NOMO-1 treated with DMSO at 0.1 percent for 48 hours (cell line): ENCODE results near the gene SHMT2.

Experiments
- DNase-seq: peaks from one replicate; lab custom pipeline; 2025; ENCODE audit not compliant: unreplicated experiment; lab: John Stamatoyannopoulos, UW

Gene SHMT2

DNA sequence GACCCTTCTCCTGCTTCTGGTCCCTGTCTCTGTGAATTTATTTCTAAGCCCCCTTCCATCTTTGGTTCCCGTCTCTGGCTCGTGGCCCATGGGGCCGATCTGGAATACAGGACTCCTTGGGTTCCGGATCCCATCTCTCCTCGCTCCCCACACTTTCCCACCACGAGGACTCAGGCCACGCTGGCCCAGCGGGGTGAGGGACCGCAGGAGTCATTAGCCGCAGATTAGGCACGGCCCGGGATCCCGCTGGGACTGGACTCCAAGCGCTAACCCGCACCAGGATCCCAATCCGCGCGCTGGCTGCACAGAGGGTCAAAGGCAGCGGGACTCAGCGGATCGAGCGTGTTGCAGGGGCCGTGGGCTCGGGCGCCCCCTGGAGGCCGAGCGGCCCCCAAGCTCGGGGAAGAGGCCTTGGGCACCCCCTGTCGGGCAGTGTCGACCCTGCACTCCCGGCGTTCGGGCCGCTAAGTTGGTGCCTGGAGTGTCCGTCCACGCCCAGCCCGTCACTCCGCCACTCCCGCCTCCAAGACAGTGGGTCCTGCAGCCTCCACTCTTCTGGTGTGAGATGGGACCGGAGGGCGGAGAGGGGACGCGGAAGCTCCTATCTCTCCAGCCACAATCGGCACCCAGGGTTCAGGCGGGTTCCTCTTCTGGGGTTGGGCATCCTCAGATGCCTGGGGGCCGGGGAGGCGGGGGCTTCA lies 9.5 kb downstream of the SHMT2 start:
- peak; percentile 71 for DNase-seq

- DNase-seq, result no peak
Observed at GRCh38 chr12:57239587-57240065, 10.1 kb downstream of the SHMT2 start.

DNA sequence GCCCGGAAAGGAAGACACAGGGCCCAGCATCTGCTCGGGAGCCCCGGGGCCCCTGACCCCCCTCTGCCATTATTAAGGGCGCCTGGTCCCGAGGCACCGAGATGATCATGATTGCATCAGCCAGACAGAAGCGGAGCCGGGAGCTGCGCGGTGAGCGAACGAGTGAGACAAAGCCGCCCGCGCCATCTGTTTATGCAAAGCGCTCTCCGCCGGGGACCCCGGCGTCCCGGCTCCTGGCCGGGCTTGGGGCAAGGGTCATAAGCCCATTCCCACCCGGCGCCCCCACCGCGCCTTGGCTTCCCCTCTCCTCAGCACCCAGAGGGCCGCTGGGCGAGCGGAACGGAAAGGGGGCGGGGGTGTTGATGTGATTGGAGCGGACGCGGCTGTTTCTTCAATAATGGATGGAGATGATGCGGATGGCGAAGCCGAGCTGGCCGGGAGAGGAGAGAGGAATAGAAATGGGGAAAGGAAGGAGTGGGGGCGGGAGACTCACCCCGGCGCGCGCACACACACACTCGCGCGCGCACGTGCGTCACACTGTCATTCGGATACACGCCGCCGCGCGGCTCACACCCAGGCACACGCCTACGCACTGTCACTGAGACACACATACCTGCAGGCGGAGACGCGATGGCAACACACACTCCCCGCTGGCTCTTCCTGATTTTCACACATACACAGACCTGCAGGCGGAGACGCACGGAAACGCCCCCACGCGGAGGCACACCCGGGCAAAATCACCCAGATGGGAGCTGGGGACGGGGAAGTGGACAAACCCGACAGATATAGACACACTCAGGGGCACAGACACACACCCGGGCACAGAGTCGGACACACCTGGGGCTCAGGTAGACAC lies 10.8 kb downstream of the SHMT2 start:
- peak; percentile 15 for DNase-seq

DNA sequence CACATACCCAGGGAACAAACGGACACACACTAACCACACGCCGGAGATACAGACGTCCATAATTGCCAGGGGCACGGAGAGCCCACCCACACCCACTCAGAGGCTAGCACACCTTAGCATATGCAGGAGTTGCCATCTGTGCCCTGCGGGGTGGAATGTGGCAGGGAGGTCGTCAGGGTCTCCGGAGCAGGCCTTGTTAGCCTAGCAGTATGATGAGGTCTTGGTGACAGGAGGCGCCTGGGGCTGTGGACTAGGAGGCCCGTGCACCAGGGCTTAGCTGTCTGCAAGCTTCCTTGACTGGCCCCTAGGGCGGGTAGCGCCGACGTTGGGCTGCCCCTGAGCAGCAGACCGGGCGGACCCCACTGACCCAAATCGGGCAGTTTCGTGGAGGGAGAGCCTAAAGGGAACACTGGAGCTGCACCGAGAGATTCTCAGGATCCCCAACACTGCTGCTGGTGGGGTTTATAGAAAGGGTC lies 11.5 kb downstream of the SHMT2 start:
- DNase-seq, result no peak

DNA sequence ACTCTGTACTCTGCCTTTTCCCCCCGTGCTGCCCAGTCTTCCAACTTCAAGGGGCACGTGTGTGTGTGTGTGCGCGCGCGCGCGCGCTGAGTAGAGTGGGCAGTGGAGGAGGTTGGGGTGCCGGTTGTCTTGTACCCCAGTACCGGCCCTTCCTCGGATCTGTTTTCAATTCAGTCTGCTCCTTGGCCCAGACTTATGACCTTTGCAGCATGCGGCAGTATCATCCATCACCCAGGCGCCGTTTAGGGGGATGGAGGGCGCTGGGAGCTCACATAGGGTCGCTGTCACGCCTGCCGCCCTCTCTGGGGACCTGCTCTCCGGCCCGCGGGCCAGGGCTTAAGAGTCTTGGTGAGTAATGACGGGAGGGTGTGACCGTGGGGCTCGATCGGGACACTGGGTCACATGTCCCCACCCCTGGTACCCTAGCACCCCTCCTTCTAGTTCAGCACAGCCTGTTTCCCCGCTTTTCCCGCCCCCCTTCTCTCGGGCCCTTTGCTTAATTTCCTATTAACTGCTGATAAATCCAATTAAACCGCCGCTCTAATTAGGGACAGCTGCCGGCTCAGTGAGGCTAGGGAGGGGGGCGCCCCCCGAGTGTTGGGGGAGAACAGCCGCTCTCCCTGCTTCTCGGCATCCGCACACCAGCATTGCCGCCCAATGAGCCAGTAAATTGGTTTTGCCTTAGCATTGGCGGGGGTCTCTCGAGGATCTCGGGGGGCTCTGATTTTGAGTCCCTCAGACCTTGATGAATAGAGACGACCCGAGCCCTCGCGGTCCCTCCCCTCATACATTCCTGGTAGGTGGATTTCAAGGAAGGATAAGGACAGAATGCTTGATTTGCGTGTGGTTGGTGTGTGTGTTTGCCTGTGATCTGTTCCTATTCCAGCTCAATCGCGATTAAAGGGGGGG lies 12.1 kb downstream of the SHMT2 start:
- no peak for DNase-seq

- no peak for DNase-seq
Observed at GRCh38 chr12:57242329-57242690, 12.8 kb downstream of the SHMT2 start.

- DNase-seq, result no peak
Observed at GRCh38 chr12:57242691-57243454, 13.4 kb downstream of the SHMT2 start.

- DNase-seq, result peak; percentile 50
Observed at GRCh38 chr12:57243521-57244311, 14.2 kb downstream of the SHMT2 start.

DNA sequence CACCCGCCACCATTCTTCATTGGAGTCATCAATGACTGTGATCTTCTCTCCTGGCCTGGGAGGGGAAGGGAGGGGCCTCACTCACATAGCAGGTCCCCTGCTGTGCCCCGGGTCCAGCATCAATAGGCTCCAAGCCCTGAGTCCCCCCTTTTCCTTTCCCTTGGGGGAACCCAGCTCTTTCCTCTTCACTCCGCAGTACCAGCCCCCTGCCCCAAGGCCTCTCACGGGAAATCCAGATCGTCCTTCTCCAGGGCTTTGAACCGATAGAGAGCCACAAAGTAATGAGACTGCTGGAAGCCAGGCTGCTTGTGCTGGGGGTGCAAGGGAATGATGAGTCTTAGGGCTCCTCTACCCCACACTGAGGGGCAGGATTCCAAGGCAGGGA lies 14.8 kb downstream of the SHMT2 start:
- no peak for DNase-seq

DNA sequence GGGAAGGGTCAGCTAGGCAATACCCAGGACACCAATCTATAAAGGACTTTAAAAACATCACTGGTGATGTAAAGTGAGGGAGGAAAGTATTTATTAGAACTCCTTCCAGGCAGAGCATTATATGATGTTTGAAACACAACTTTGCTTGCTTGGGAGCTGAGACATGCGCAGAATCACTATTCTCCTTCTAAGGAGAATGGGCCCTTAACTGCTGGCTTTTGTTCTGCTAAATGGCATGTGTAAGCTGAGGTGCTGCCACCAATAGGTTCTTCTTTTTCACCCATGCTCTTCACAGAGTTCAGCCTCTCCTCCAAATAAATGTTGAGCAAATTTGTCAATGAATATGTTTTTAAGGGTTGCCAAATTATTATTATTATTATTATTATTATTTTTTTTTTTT lies 17.5 kb downstream of the SHMT2 start:
- DNase-seq, result no peak

DNA sequence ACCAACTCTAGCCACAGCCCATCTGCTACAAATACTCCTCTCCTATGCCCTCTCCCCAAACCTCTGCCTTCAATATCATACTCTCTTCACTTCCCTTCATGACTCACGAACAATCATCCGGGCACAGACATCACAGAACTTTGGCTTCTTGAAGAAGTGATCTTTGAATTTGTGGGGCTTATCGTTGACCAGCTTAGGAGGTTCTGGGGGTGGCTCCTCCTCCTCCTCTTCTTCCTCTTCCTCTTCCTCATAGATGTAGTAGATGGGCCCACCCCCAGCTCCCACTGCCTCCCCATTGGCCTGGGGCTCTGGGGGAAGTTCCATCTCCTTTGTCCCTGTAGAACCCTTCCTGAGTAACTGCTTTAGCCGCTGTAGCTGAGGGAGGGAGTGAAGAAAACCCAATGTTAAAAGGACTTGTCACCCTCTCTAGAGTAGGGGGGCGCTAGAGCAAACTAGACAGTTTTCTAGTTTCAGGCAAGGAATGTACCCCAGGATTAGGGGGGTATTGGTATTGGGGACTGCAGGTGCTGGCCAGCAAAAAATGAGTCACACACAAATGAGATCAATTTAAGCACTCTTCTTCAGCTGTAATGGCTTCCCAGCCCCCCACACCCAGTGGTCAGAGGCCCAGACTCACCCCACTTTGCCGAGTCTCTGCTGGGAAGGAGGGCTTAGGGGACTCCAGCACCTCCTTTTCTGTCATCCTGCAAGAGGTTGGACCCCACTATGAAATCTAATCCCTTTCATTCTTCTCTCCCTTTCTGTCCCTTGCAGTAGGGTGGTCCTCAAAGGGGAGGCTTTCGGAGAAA lies 19.6 kb downstream of the SHMT2 start:
- peak; percentile 85 for DNase-seq

GRCh38 chr12:57250541-57250940 lies 21.0 kb downstream of the SHMT2 start:
- DNase-seq, result no peak

GRCh38 chr12:57250956-57251355 lies 21.4 kb downstream of the SHMT2 start, which contains the start of gene STAC3:
Gene STAC3 (minus strand): TSS chr12:57251187. CDS start chr12:57249636, 1,551 bp downstream.
- no peak for DNase-seq

- no peak for DNase-seq
Observed at GRCh38 chr12:57254506-57255280, 25.2 kb downstream of the SHMT2 start.

DNA sequence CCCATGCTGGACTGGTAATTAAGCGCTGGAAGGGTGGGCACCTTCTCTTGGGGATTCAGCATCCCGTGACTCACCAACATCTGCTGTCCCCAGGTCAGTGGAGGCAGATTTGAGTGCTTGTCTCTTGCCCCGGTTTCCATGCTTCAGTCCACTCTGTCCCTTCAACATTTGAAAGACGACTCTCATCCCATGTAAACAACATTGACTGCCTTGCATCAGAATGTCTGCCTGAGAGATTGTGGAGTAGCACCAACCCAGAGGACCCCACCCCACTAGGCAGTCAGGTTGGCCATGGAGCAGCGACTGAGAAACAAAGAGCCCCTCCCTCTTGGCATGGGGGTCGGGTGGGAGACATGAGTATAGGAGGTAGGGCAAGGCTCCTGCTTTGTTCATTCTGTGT lies 26.4 kb downstream of the SHMT2 start:
- no peak for DNase-seq

DNA sequence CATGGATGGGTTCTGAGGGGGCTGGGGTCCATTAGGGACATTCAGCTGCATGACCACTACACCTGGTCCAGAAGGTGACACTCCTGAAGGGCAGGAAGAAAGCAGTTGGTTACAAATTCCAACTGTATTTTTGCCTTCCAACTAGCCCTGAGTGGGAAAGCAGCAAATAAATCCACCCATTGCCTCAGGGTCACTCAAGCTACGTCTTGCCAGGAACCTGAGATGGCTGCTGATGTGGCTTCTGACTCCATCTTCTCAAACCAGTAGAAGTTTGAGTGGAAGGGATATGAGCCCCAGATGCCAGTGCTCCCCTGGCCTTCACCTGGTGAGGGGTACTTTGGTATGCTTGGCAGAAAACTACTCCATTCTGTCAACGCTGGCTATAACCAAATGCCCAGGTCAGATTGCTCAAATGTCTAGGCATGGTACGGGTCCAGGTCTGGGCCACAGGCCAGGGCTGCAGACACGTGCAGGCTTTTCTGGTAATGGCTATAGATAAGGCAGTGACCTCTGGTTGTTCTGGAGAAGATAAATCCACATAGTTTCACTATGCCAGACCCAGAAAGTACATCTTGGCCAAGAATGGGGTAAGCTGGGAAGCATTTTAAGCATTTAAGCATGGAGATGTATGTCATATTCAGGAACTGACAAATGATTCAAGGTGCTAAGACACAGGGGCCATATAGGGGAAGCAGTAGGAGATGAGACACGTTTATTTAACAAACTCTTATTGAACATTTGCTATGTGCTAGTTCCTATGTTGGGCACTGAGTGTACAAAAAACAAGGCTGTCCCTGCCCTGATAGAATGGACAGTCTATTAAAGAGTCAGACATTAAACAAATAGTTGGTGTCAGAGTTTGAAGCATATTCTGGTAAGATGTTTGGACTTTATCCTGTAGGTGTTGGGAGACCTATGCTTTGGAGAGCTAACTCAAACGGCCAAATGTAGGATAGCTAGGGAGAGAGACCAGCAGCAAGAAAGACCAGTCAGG lies 29.8 kb downstream of the SHMT2 start:
- DNase-seq, result no peak

DNA sequence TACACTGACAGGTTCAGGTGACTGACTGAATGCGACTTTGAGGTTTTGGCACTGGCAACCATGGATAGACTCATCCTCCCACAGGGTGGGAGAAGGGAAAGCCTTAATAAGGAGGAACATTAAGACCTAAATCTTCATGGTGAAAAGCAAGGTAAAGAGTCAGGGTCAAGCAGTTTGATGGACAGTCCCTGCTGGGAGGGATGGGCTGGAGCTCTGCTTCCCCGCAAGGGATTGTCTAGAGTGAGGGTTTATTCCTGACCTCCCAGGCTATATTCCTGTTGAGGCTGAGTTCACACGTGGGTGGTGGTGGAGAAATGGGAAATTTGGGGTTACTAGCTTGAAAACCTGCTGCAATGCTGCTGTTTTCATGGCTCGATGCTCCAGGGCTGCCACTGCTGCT lies 30.9 kb downstream of the SHMT2 start:
- no peak for DNase-seq
